ENCODE measurements around the gene TRIM9. TPM values are rescaled to one million over a fixed set of nuclear protein-coding genes. Genes with fewer than 3 reads are reported as not detected.

TRIM9 gene
- total RNA-seq, 2 donors from 2014 or later = 0.78 to 9.2 TPM

- Histone ChIP-seq H3K4me1 (no peaks in the 10 kb centered on the region), H3K4me3 (no peak overlapping the region), H3K36me3 (replicated peaks in 1 of 2; ENCODE audit: insufficient read depth in 1 of 2, low read depth in 2 of 2) (no peaks in the 10 kb centered on the region), H3K27ac (no peak overlapping the region), H3K9me3 (no peaks in the 10 kb centered on the region), H3K27me3 (no peaks in the 10 kb centered on the region)
- 54 to 69% methylated on average over 4 of the region's 4 CpGs for WGBS, 2 donors
- TF ChIP-seq, protein P1, sequence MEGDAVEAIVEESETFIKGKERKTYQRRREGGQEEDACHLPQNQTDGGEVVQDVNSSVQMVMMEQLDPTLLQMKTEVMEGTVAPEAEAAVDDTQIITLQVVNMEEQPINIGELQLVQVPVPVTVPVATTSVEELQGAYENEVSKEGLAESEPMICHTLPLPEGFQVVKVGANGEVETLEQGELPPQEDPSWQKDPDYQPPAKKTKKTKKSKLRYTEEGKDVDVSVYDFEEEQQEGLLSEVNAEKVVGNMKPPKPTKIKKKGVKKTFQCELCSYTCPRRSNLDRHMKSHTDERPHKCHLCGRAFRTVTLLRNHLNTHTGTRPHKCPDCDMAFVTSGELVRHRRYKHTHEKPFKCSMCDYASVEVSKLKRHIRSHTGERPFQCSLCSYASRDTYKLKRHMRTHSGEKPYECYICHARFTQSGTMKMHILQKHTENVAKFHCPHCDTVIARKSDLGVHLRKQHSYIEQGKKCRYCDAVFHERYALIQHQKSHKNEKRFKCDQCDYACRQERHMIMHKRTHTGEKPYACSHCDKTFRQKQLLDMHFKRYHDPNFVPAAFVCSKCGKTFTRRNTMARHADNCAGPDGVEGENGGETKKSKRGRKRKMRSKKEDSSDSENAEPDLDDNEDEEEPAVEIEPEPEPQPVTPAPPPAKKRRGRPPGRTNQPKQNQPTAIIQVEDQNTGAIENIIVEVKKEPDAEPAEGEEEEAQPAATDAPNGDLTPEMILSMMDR (IDR thresholded peaks at IDR 0.05) = no peak
- TF ChIP-seq POLR2A (IDR thresholded peaks at IDR 0.05) = no peak
- DNase-seq (no peak), ATAC-seq (no peak)
- intact Hi-C loops (cut with DNase I) = no loop called here
Measured at GRCh38 chr14:51119411-51120051, 24.6 kb upstream of the TRIM9 start.

- H3K27me3 ChIP-seq = no peaks in the 10 kb centered on the region
- TF ChIP-seq POLR2A (IDR thresholded peaks at IDR 0.05) = no peak
- TF ChIP-seq, protein P1 (IDR thresholded peaks at IDR 0.05) = no peak
- no peaks in the 10 kb centered on the region for H3K4me1 ChIP-seq
- H3K4me3 ChIP-seq = no peak overlapping the region
- ATAC-seq (no peak), DNase-seq (no peak)
- no peaks in the 10 kb centered on the region for H3K9me3 ChIP-seq
- intact Hi-C loops (cut with DNase I) = no loop called here
- H3K36me3 ChIP-seq (replicated peaks in 1 of 2; ENCODE audit: insufficient read depth in 1 of 2, low read depth in 2 of 2) = no peaks in the 10 kb centered on the region
- H3K27ac ChIP-seq = no peak overlapping the region
Measured at GRCh38 chr14:51118993-51119392, 24.1 kb upstream of the TRIM9 start.

- intact Hi-C loops (cut with DNase I) = no loop called here
- ATAC-seq = no peak
- 57 to 88% methylated on average over 1 of the region's 1 CpG for WGBS, 2 donors
- Histone ChIP-seq H3K27ac (no peak overlapping the region), H3K27me3 (no peaks in the 10 kb centered on the region), H3K4me1 (no peaks in the 10 kb centered on the region), H3K36me3 (replicated peaks in 1 of 2; ENCODE audit: insufficient read depth in 1 of 2, low read depth in 2 of 2) (no peaks in the 10 kb centered on the region), H3K9me3 (no peaks in the 10 kb centered on the region), H3K4me3 (no peak overlapping the region)
- TF ChIP-seq POLR2A (IDR thresholded peaks at IDR 0.05) = no peak
- TF ChIP-seq, protein P1 (IDR thresholded peaks at IDR 0.05) = no peak
- DNase-seq = no peak
Measured at GRCh38 chr14:51117593-51117992, 22.7 kb upstream of the TRIM9 start.

GRCh38 chr14:51116682-51117081, 21.8 kb upstream of the TRIM9 start:
- Histone ChIP-seq H3K27me3 (no peaks in the 10 kb centered on the region), H3K9me3 (no peaks in the 10 kb centered on the region), H3K4me1 (no peaks in the 10 kb centered on the region), H3K4me3 (no peak overlapping the region), H3K36me3 (replicated peaks in 1 of 2; ENCODE audit: insufficient read depth in 1 of 2, low read depth in 2 of 2) (no peaks in the 10 kb centered on the region), H3K27ac (no peak overlapping the region)
- DNase-seq (no peak), ATAC-seq (no peak)
- no peak for TF ChIP-seq POLR2A (IDR thresholded peaks at IDR 0.05)
- TF ChIP-seq, protein P1 (IDR thresholded peaks at IDR 0.05) = no peak
- intact Hi-C loops (cut with DNase I) = no loop called here
- WGBS, 2 donors = 93 to 95% methylated on average over 1 of the region's 1 CpG

GRCh38 chr14:51109651-51110050, 14.7 kb upstream of the TRIM9 start:
- intact Hi-C loops (cut with DNase I) = no loop called here
- no peaks in the 10 kb centered on the region for H3K27me3 ChIP-seq
- no peaks in the 10 kb centered on the region for H3K4me1 ChIP-seq
- no peak overlapping the region for H3K4me3 ChIP-seq
- no peaks in the 10 kb centered on the region for H3K9me3 ChIP-seq
- no peak overlapping the region for H3K27ac ChIP-seq
- 52 to 65% methylated on average over 3 of the region's 3 CpGs for WGBS, 2 donors
- ATAC-seq (no peak), DNase-seq (no peak)
- TF ChIP-seq, protein P1 (IDR thresholded peaks at IDR 0.05) = no peak
- no peak for TF ChIP-seq POLR2A (IDR thresholded peaks at IDR 0.05)
- no peaks in the 10 kb centered on the region for H3K36me3 ChIP-seq (replicated peaks in 1 of 2; ENCODE audit: insufficient read depth in 1 of 2, low read depth in 2 of 2)
